Esophagus (tissue), 2 donors: Measurements from ENCODE around the gene SPDEF. TPM values are rescaled to one million over a fixed set of nuclear protein-coding genes. Genes with fewer than 3 reads are reported as not detected.

ENCODE experiments used
- H3K27ac ChIP-seq, 2 donors: one replicate each; pipeline ENCODE4 v1.5.1; 2013; ENCODE audit warnings: low read depth in 2 of 2, mild to moderate bottlenecking in 2 of 2, inconsistent platforms in 1 of 2, low read length in 1 of 2, moderate library complexity in 1 of 2
- H3K27me3 ChIP-seq, 2 donors: one replicate each; pipeline ENCODE4 v1.6.1; 2013; ENCODE audit warnings: low read length in 2 of 2, control low read depth in 1 of 2, mild to moderate bottlenecking in 1 of 2; ENCODE audit not compliant: insufficient read depth in 2 of 2, control insufficient read depth in 1 of 2
- H3K36me3 ChIP-seq, 2 donors: one replicate each; pipeline ENCODE4 v1.6.1; 2013; ENCODE audit warnings: low read length in 1 of 2; ENCODE audit not compliant: control insufficient read depth in 2 of 2, insufficient read depth in 2 of 2
- H3K4me1 ChIP-seq, 2 donors: one replicate each; pipeline ENCODE4 v1.6.1; 2013; ENCODE audit warnings: low read length in 1 of 2; ENCODE audit not compliant: control insufficient read depth in 2 of 2, insufficient read depth in 2 of 2
- H3K4me3 ChIP-seq, 2 donors: one replicate each; pipeline ENCODE4 v1.5.1; 2013; ENCODE audit warnings: low read length in 2 of 2, mild to moderate bottlenecking in 2 of 2, low read depth in 1 of 2, moderate library complexity in 1 of 2
- H3K9me3 ChIP-seq, 2 donors: one replicate each; pipeline ENCODE4 v1.6.1; 2013; ENCODE audit warnings: mild to moderate bottlenecking in 2 of 2, low read depth in 1 of 2, low read length in 1 of 2, moderate library complexity in 1 of 2; ENCODE audit not compliant: control insufficient read depth in 2 of 2, insufficient read depth in 1 of 2
- WGBS, 2 donors: extraction: QIAGEN DNeasy Blood & Tissue Kit; methylation state at CpG; one replicate each; pipeline ENCODE4 v1.1.7; 2013; 5-methylcytosine and 5-hydroxymethylcytosine counted together
- polyA plus RNA-seq, 2 donors: library from polyadenylated mRNA; stranded (reverse); fragments of 200-250 nt; gene quantifications; one replicate each; pipeline ENCODE4 v1.2.3, GENCODE V29; 2013
- donor health status: healthy with polysubstance abuse.
- donor health status: Bipolar disorder and iron deficiency.

Gene SPDEF
- polyA plus RNA-seq, 2 donors: 0.08 TPM

DNA sequence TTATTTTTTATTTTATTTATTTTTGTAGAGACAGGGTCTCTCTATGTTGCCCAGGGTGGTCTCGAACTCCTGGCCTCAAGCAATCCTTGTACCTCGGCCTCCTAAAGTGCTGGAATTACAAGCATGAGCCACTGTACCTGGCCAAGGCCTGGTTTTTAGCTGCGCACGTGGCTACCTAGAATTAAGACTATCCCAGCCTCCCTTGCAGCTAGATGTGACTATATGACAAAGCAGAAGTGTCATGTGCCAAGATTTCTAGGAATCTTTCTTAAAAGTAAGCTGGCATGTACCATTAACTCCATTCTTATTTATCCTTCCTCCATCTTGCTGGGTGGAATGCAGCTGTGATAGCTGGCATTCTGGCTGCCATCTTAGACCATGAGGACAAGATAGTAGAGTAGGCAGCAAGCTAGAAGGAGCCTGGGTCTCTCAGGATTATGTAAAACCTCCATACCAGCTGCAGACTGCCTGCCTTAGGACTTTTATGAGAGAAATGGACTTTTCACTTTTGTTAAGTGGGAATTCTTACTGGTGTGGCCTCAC lies 2.1 kb upstream of the SPDEF start:
- Histone ChIP-seq H3K27me3 (no peaks in the 10 kb centered on the region), H3K9me3 (no peaks in the 10 kb centered on the region), H3K36me3 (no peaks in the 10 kb centered on the region), H3K27ac (no peak overlapping the region), H3K4me3 (no peak overlapping the region), H3K4me1 (no peaks in the 10 kb centered on the region)
- 91 to 92% methylated on average over 4 of the region's 4 CpGs for WGBS, 2 donors

DNA sequence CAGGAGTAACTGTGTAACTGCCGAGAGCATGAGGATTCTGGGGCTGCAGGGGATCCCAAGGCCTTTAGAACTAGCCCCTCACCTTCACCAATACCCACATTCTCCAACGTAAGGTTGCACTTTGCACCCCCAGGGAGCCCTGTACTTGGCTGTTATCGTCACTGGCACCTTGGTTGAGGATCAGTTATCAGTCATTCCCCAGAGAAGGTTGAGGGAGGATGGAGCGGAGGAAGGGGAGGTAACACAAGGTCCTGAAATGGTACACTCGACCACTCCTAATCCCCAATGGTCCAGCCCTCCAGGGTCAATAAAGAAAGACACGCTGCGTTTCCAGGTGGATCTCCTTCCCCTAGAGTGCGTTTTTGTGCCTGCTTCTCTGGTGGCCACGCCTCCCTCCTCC lies 1.1 kb upstream of the SPDEF start:
- H3K36me3 ChIP-seq: no peaks in the 10 kb centered on the region
- no peak overlapping the region for H3K4me3 ChIP-seq
- no peaks in the 10 kb centered on the region for H3K4me1 ChIP-seq
- H3K27ac ChIP-seq: no peak overlapping the region
- no peaks in the 10 kb centered on the region for H3K9me3 ChIP-seq
- 82 to 83% methylated on average over 9 of the region's 9 CpGs for WGBS, 2 donors
- no peaks in the 10 kb centered on the region for H3K27me3 ChIP-seq

DNA sequence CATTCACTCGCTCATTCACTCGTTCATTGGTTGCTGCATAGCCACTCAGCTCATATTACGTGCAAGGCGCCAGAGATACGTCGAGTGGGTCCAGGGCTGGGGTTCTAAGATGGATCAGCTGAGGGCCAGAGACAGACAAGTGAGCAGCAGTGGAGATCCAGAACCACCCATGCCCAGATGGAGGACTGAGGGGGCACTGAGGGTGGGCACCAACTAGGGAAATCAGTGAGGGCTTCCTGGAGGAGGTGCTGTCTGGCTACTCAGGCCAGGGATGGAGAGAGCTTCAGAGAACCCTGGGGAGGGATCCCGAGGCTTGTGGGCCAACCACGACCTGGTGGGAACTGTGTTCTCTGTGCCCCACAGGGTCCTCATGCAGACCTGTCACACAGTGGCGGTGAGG lies 364 bp upstream of the SPDEF start:
- Histone ChIP-seq H3K27ac (no peak overlapping the region), H3K4me3 (no peak overlapping the region), H3K27me3 (no peaks in the 10 kb centered on the region), H3K9me3 (no peaks in the 10 kb centered on the region), H3K36me3 (no peaks in the 10 kb centered on the region), H3K4me1 (no peaks in the 10 kb centered on the region)
- 83 to 84% methylated on average over 9 of the region's 9 CpGs for WGBS, 2 donors

DNA sequence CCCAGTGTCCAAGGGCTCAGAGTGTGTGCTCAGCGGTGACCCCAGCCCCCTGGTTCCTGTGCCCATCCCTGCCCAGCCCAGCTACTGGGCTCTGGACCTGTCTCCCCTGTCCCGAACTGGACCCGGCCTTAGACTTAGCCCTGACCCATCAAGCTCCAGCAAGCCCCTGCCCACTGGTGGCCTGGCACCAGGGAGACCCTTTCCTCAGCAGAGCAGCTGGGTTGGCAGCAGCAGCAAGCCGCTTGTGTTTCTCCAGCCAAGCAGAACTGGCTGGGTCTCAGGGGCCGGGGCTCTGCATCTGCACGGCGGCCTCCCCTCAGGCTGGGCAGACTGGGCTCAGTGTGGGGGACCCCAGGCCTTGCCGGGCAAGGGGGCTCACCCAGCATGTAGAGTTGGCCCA lies 801 bp downstream of the SPDEF start:
- Histone ChIP-seq H3K27ac (no peak overlapping the region), H3K4me3 (no peak overlapping the region), H3K9me3 (no peaks in the 10 kb centered on the region), H3K4me1 (peaks cover 0 to 2% of the 10 kb centered on the region in 2 donors), H3K27me3 (no peaks in the 10 kb centered on the region), H3K36me3 (no peaks in the 10 kb centered on the region)
- 80 to 81% methylated on average over 8 of the region's 8 CpGs for WGBS, 2 donors

DNA sequence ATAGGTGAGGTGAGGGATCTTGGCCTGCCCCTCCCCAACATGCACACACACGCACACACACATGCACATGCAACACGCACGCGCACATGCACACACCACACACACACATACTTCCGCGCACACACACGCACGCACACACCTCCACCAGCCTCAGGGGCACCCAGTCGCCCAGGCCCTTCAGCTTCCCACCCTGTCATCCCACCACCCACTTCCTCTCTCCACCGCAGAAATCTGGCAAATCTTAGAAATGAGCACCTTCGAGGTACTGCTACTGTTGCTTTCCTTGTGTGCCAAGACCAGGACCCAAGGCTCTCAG lies 1.2 kb downstream of the SPDEF start:
- 76 to 86% methylated on average over 11 of the region's 11 CpGs for WGBS, 2 donors
- H3K36me3 ChIP-seq: no peaks in the 10 kb centered on the region
- no peaks in the 10 kb centered on the region for H3K9me3 ChIP-seq
- H3K27me3 ChIP-seq: no peaks in the 10 kb centered on the region
- no peak overlapping the region for H3K4me3 ChIP-seq
- no peak overlapping the region for H3K27ac ChIP-seq
- H3K4me1 ChIP-seq: peaks cover 0 to 2% of the 10 kb centered on the region in 2 donors

DNA sequence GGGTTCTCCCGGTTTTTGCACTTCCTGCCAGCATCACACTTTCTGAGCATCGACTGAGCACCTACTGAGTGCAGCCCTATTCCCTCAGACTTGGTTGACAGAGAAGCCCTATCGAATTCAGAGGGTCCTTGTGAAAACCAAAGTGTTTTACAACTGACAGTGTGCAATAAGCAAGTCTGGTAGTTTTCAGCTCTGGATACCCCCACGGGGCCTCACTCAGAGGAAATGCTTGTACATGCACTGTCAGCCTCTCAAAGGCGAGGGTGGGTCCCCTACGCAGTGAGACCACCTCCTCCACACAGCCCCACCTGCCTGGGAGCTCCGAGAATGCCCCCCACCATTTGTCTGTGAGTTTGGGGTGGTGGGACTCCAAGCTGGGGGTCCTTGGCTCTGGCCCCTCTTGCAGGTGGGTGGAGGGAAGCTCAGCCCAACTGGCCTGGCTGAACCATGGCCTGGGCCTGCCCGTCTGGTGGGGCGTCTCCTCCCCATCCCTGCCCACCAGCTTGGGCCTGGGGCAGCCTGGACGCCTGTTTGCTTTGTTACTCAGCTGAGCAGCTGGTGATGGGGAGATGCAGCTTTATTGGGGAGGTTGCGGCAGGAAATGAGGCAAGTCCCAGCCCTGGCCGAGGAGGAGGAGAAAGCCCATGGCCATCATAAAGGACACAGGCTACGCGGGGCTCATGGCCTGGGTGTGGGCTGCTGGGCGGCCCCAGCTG lies 1.7 kb downstream of the SPDEF start:
- H3K4me3 ChIP-seq: no peak overlapping the region

DNA sequence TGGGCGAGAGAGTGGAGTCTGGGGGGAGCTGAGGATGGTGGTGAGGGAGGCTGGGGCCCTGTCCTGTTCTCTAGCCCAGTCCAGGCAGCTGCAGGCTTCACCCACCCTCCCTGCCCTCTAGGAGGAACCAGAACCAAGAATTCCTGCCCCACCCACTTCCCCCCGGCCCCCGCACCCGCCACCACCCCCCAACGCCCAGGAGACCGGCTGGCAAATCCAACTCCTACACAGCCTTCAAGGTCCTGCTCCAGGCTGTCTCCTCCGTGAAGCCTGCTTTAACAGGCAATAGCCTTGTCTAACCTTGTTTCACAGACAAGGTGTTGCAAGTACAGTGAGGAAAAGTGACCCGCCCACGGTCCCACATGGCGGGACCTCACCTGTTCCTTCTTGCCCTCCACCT lies 2.4 kb downstream of the SPDEF start:
- Histone ChIP-seq H3K4me3 (no peak overlapping the region), H3K27me3 (no peaks in the 10 kb centered on the region), H3K36me3 (no peaks in the 10 kb centered on the region), H3K27ac (no peak overlapping the region), H3K4me1 (peaks cover 0 to 2% of the 10 kb centered on the region in 2 donors), H3K9me3 (no peaks in the 10 kb centered on the region)
- 49 to 58% methylated on average over 9 to 10 of the region's 10 CpGs for WGBS, 2 donors

More for the DNA sequence above, 1.7 kb downstream of the SPDEF start:
- Histone ChIP-seq H3K36me3 (no peaks in the 10 kb centered on the region), H3K4me1 (peaks cover 0 to 2% of the 10 kb centered on the region in 2 donors), H3K27ac (no peak overlapping the region), H3K27me3 (no peaks in the 10 kb centered on the region), H3K9me3 (no peaks in the 10 kb centered on the region)
- WGBS, 2 donors: 47 to 53% methylated on average over 15 of the region's 15 CpGs

DNA sequence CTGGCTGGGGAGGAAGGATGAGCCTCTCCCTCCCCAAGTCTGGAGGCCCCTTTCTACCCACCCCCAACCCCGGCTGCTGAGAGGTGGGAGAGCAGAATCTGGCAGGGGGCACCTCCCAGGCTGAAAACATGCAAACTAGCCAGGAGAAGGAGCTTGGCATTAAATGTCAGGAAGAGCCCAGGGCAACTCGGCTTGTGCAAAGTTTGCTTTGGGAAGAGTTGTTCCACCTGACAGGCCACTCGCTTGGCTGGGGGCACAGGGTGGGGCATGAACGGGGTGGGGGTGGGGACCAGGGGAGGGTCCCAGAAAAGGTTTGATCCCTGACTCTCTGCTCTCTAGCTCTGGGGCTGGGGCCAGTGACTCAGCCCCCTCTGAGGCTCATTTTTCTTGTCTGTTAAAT lies 3.0 kb downstream of the SPDEF start:
- H3K27ac ChIP-seq: no peak overlapping the region
- no peak overlapping the region for H3K4me3 ChIP-seq
- no peaks in the 10 kb centered on the region for H3K36me3 ChIP-seq
- 49 to 59% methylated on average over 4 of the region's 4 CpGs for WGBS, 2 donors
- H3K9me3 ChIP-seq: no peaks in the 10 kb centered on the region
- H3K27me3 ChIP-seq: no peaks in the 10 kb centered on the region
- peaks cover 0 to 2% of the 10 kb centered on the region in 2 donors for H3K4me1 ChIP-seq

DNA sequence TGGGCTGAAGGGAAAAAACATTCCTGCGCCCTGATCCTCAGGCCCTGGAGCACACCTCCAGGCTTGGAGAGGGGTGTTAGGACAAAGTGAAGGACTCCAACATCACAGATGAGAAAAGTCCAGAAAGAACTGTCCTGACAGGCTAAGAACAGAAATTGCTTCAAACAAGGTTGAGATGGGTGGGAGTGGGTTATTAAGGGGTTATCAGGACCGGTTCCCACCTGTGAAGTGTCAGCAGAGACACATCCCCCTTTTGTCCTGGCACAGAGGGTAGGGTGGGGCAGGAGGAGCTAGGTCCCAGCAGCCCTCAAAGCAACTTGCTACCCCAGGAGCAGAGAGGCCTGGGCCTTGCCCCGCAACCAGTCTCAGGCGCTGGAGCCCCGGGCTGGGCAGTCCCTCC lies 3.5 kb downstream of the SPDEF start:
- Histone ChIP-seq H3K4me1 (peaks cover 0 to 2% of the 10 kb centered on the region in 2 donors), H3K9me3 (no peaks in the 10 kb centered on the region), H3K4me3 (no peak overlapping the region), H3K36me3 (no peaks in the 10 kb centered on the region), H3K27me3 (no peaks in the 10 kb centered on the region), H3K27ac (no peak overlapping the region)
- WGBS, 2 donors: 66 to 78% methylated on average over 4 to 5 of the region's 5 CpGs

DNA sequence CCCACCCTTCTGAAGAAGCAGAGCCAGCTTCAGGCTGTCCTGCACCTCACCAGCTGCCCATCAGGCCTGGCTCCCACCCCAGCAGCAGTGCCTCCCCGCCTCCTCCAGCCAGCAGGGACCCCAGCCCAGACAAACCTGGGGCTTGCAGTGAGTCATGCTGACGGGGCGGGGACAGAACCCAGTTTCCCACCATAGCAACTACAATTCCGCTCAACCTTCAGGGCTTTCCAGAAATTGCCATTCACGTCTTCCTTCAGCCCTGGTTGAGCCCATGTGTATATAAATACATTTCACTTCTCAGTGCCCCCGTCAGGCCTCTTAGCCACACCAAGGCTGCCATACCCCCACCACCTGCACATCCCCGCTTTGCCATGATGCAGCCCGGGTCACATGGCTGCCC lies 4.4 kb downstream of the SPDEF start:
- no peaks in the 10 kb centered on the region for H3K27me3 ChIP-seq
- H3K27ac ChIP-seq: no peak overlapping the region
- peaks cover 0 to 2% of the 10 kb centered on the region in 2 donors for H3K4me1 ChIP-seq
- no peaks in the 10 kb centered on the region for H3K9me3 ChIP-seq
- 92 to 94% methylated on average over 8 of the region's 8 CpGs for WGBS, 2 donors
- no peaks in the 10 kb centered on the region for H3K36me3 ChIP-seq
- no peak overlapping the region for H3K4me3 ChIP-seq
